ENCODE measurements around the gene PCSK5. TPM values are rescaled to one million over a fixed set of nuclear protein-coding genes. Genes with fewer than 3 reads are reported as not detected.

PCSK5 gene
- total RNA-seq, 2 donors from 2014 or later = 2.5 to 3.5 TPM

- no peak for TF ChIP-seq CTCF (conservative IDR thresholded peaks at IDR 0.05)
- Mint-ChIP-seq H3K27me3 (ENCODE audit: insufficient read depth) (peaks cover 10% of the 10 kb centered on the region), H3K4me1 (peaks cover 3% of the 10 kb centered on the region), H3K27ac (no peak overlapping the region), H3K36me3 (ENCODE audit: low read depth) (no peaks in the 10 kb centered on the region), H3K4me3 (no peak overlapping the region), H3K9me3 (no peaks in the 10 kb centered on the region)
- WGBS, 2 experiments (ENCODE audit: insufficient coverage in 1 of 2, insufficient read length in 1 of 2) = 96 to 100% methylated on average over 4 of the region's 4 CpGs
- no peaks in the 10 kb centered on the region for H3K9me3 ChIP-seq (ENCODE audit: control insufficient read depth, low read length)
- no peaks in the 10 kb centered on the region for H3K4me1 ChIP-seq (ENCODE audit: control insufficient read depth, insufficient read depth, low read length)
- H3K9ac ChIP-seq (ENCODE audit: extremely low read depth, low read length, poor library complexity, severe bottlenecking) = no peak overlapping the region
- DNase-seq = no peak
- H3K36me3 ChIP-seq (ENCODE audit: control insufficient read depth, insufficient read depth, low read length) = no peaks in the 10 kb centered on the region
- H3K27me3 ChIP-seq (ENCODE audit: control insufficient read depth, insufficient read depth, low read length, poor library complexity, severe bottlenecking) = no peaks in the 10 kb centered on the region
- H3K4me3 ChIP-seq (ENCODE audit: low read length) = no peak overlapping the region
- H3K27ac ChIP-seq (ENCODE audit: low read depth, low read length) = no peak overlapping the region
These were observed 20.3 kb downstream of the PCSK5 start for GRCh38 chr9:75910731-75911130.

GRCh38 chr9:75911390-75911789 is 20.9 kb downstream of the PCSK5 start:
- WGBS, 2 experiments (ENCODE audit: insufficient coverage in 1 of 2, insufficient read length in 1 of 2) = 90 to 94% methylated on average over 3 of the region's 3 CpGs
- no peaks in the 10 kb centered on the region for H3K9me3 Mint-ChIP-seq

GRCh38 chr9:75912951-75913350 is 22.5 kb downstream of the PCSK5 start:
- Mint-ChIP-seq H3K9me3 (no peaks in the 10 kb centered on the region), H3K4me1 (peaks cover 3% of the 10 kb centered on the region), H3K36me3 (ENCODE audit: low read depth) (no peaks in the 10 kb centered on the region), H3K27ac (no peak overlapping the region), H3K4me3 (no peak overlapping the region), H3K27me3 (ENCODE audit: insufficient read depth) (peaks cover 10% of the 10 kb centered on the region)
- DNase-seq = no peak
- no peak for TF ChIP-seq CTCF (conservative IDR thresholded peaks at IDR 0.05)
- H3K9me3 ChIP-seq (ENCODE audit: control insufficient read depth, low read length) = no peaks in the 10 kb centered on the region
- no peaks in the 10 kb centered on the region for H3K27me3 ChIP-seq (ENCODE audit: control insufficient read depth, insufficient read depth, low read length, poor library complexity, severe bottlenecking)
- WGBS, 2 experiments (ENCODE audit: insufficient coverage in 1 of 2, insufficient read length in 1 of 2) = 92% methylated on average over 3 of the region's 3 CpGs; no CpG with 5 or more reads in 1 of the 2 experiments
- H3K36me3 ChIP-seq (ENCODE audit: control insufficient read depth, insufficient read depth, low read length) = no peaks in the 10 kb centered on the region
- no peak overlapping the region for H3K27ac ChIP-seq (ENCODE audit: low read depth, low read length)
- no peak overlapping the region for H3K9ac ChIP-seq (ENCODE audit: extremely low read depth, low read length, poor library complexity, severe bottlenecking)
- H3K4me1 ChIP-seq (ENCODE audit: control insufficient read depth, insufficient read depth, low read length) = no peaks in the 10 kb centered on the region
- no peak overlapping the region for H3K4me3 ChIP-seq (ENCODE audit: low read length)

More at GRCh38 chr9:75911390-75911789, 20.9 kb downstream of the PCSK5 start:
- Mint-ChIP-seq H3K4me3 (no peak overlapping the region), H3K27me3 (ENCODE audit: insufficient read depth) (peaks cover 10% of the 10 kb centered on the region), H3K27ac (no peak overlapping the region), H3K4me1 (peaks cover 3% of the 10 kb centered on the region), H3K36me3 (ENCODE audit: low read depth) (no peaks in the 10 kb centered on the region)
- Histone ChIP-seq H3K9me3 (ENCODE audit: control insufficient read depth, low read length) (no peaks in the 10 kb centered on the region), H3K4me3 (ENCODE audit: low read length) (no peak overlapping the region), H3K9ac (ENCODE audit: extremely low read depth, low read length, poor library complexity, severe bottlenecking) (no peak overlapping the region), H3K27ac (ENCODE audit: low read depth, low read length) (no peak overlapping the region), H3K4me1 (ENCODE audit: control insufficient read depth, insufficient read depth, low read length) (no peaks in the 10 kb centered on the region), H3K36me3 (ENCODE audit: control insufficient read depth, insufficient read depth, low read length) (no peaks in the 10 kb centered on the region), H3K27me3 (ENCODE audit: control insufficient read depth, insufficient read depth, low read length, poor library complexity, severe bottlenecking) (no peaks in the 10 kb centered on the region)
- no peak for DNase-seq
- no peak for TF ChIP-seq CTCF (conservative IDR thresholded peaks at IDR 0.05)

Measured in endodermal cell (in vitro differentiated cells).